NAMALWA (cell line): ENCODE data around the gene ENO3.
A peak's percentile ranks its signal among the peaks of the same experiment; 100 is the strongest.

Source experiments
- DNase-seq: peaks from one replicate; pipeline ENCODE4 v3.0.0-alpha.2; 2015; ENCODE audit warnings: low spot score

The ENO3 gene

GRCh38 chr17:4973256-4974114, 22.6 kb downstream of the ENO3 start:
- no peak for DNase-seq

GRCh38 chr17:4974115-4974670, 23.3 kb downstream of the ENO3 start:
- DNase-seq: no peak

- DNase-seq: no peak
These were observed 27.8 kb downstream of the ENO3 start for GRCh38 chr17:4978726-4979125.

GRCh38 chr17:4980644-4981216, 29.8 kb downstream of the ENO3 start:
- DNase-seq: peak; percentile 69

- DNase-seq: no peak
These were observed 31.4 kb downstream of the ENO3 start for GRCh38 chr17:4982305-4982704.

GRCh38 chr17:4986403-4986802, 35.5 kb downstream of the ENO3 start:
- no peak for DNase-seq

- peak; percentile 62 for DNase-seq
These were observed 36.2 kb downstream of the ENO3 start, which contains the start of gene CAMTA2 for GRCh38 chr17:4986951-4987766. Gene CAMTA2 (minus strand): TSS chr17:4987675. CDS start chr17:4986222, 1,453 bp downstream.

- no peak for DNase-seq
These were observed 37.0 kb downstream of the ENO3 start for GRCh38 chr17:4987767-4988567.

- no peak for DNase-seq
These were observed 43.2 kb downstream of the ENO3 start for GRCh38 chr17:4994081-4994595.

- peak; percentile 82 for DNase-seq
These were observed 46.5 kb downstream of the ENO3 start, which contains the start of the genes INCA1 and KIF1C for GRCh38 chr17:4997302-4998026. Gene INCA1 (minus strand): TSS chr17:4997522. CDS start chr17:4994437, 3,085 bp downstream. Gene KIF1C (plus strand): TSS chr17:4997950. CDS start chr17:5000247, 2,297 bp downstream.

GRCh38 chr17:4998027-4998731, 47.3 kb downstream of the ENO3 start:
- DNase-seq: no peak

GRCh38 chr17:4998732-4999429, 48.0 kb downstream of the ENO3 start:
- no peak for DNase-seq

GRCh38 chr17:4999430-5000093, 48.6 kb downstream of the ENO3 start:
- no peak for DNase-seq

GRCh38 chr17:5000237-5000639, 49.3 kb downstream of the ENO3 start:
- DNase-seq: no peak

- no peak for DNase-seq
These were observed 51.3 kb downstream of the ENO3 start for GRCh38 chr17:5002121-5002788.

- no peak for DNase-seq
These were observed 52.4 kb downstream of the ENO3 start for GRCh38 chr17:5003214-5003867.
